H1 (cell line): ENCODE results near the gene HM13. TPM values are rescaled to one million over a fixed set of nuclear protein-coding genes. Genes with fewer than 3 reads are reported as not detected.
A peak's percentile ranks its signal among the peaks of the same experiment; 100 is the strongest.

Source experiments
- CTBP2 ChIP-seq: IDR thresholded peaks from 2 replicates; pipeline ENCODE4 v1.7.0; 2011; ENCODE audit warnings: borderline replicate concordance, mild to moderate bottlenecking, moderate library complexity, mixed read lengths, low read length; ENCODE audit not compliant: insufficient read depth, insufficient read length
- EGR1 ChIP-seq: IDR thresholded peaks from 2 replicates; pipeline ENCODE4 v1.6.1; 2011; ENCODE audit warnings: low read depth, low read length, borderline replicate concordance
- EZH2 ChIP-seq: fragments of 200-600 bp; sonication (generic); IDR thresholded peaks from 2 replicates; pipeline ENCODE4 v1.7.1; 2012; ENCODE audit warnings: low read depth, mild to moderate bottlenecking, moderate library complexity, low read length, inconsistent platforms; ENCODE audit not compliant: severe bottlenecking
- FOSL1 ChIP-seq: IDR thresholded peaks from 2 replicates; pipeline ENCODE4 v1.6.1; 2011; ENCODE audit warnings: mild to moderate bottlenecking, low read depth, low read length, moderate library complexity; ENCODE audit not compliant: insufficient read depth
- HDAC2 ChIP-seq, 2 experiments: fragments of 300-600 bp in 1 of 2; sonication (generic) in 1 of 2; IDR thresholded peaks; 2 replicates each; pipeline ENCODE4 v1.6.1; 2011 to 2012; ENCODE audit warnings: low read depth in 2 of 2, low read length in 2 of 2, mild to moderate bottlenecking in 2 of 2, moderate library complexity in 2 of 2, borderline replicate concordance in 1 of 2, inconsistent platforms in 1 of 2
- JUN ChIP-seq: IDR thresholded peaks from 2 replicates; pipeline ENCODE4 v1.6.1; 2011; ENCODE audit warnings: low read depth, mild to moderate bottlenecking, improper control_type of control experiment, low read length
- KDM1A ChIP-seq: fragments of 200-600, 300-600 bp; sonication (generic); IDR thresholded peaks from 2 replicates; pipeline ENCODE4 v1.7.1; 2016; ENCODE audit warnings: mild to moderate bottlenecking, low read length, borderline replicate concordance
- KDM5A ChIP-seq: fragments of 200-600 bp; IDR thresholded peaks from 2 replicates; pipeline ENCODE4 v1.7.1; 2012; ENCODE audit warnings: mild to moderate bottlenecking, low read length, inconsistent platforms, mixed read lengths
- MAFK ChIP-seq: IDR thresholded peaks from 2 replicates; pipeline ENCODE4 v1.6.1; 2012; ENCODE audit warnings: low read depth, mild to moderate bottlenecking, improper control_type of control experiment, low read length
- NANOG ChIP-seq: IDR thresholded peaks from 2 replicates; pipeline ENCODE4 v1.6.1; 2011; ENCODE audit warnings: low read length, low read depth, mild to moderate bottlenecking, inconsistent platforms; ENCODE audit not compliant: insufficient read depth, poor library complexity, severe bottlenecking
- NRF1 ChIP-seq: IDR thresholded peaks from 2 replicates; pipeline ENCODE4 v1.6.1; 2011; ENCODE audit warnings: mild to moderate bottlenecking, low read depth, low read length, improper control_type of control experiment
- PHF8 ChIP-seq: fragments of 200-600 bp; sonication (generic); conservative IDR thresholded peaks from 2 replicates; pipeline ENCODE4 v1.7.1; 2012; ENCODE audit warnings: low read depth, mild to moderate bottlenecking, inconsistent platforms, low read length, moderate library complexity
- POLR2AphosphoS5 ChIP-seq: IDR thresholded peaks from 2 replicates; pipeline ENCODE4 v1.6.1; 2011; ENCODE audit warnings: low read depth, low read length
- RBBP5 ChIP-seq: IDR thresholded peaks from 2 replicates; pipeline ENCODE4 v1.7.1; 2012; ENCODE audit warnings: low read depth, mild to moderate bottlenecking, inconsistent platforms, low read length, moderate library complexity, borderline replicate concordance
- RXRA ChIP-seq: IDR thresholded peaks from 2 replicates; pipeline ENCODE4 v1.6.1; 2011; ENCODE audit warnings: low read depth, mild to moderate bottlenecking, low read length, moderate library complexity; ENCODE audit not compliant: insufficient read depth
- SIN3A ChIP-seq, 2 experiments: IDR thresholded peaks in 1 of 2; conservative IDR thresholded peaks in 1 of 2; 2 replicates each; pipeline ENCODE4 v1.6.1; 2011 to 2012; ENCODE audit warnings: low read length in 2 of 2, improper control_type of control experiment in 1 of 2, low read depth in 1 of 2, mild to moderate bottlenecking in 1 of 2
- SP2 ChIP-seq: IDR thresholded peaks from 2 replicates; pipeline ENCODE4 v1.6.1; 2012; ENCODE audit warnings: mild to moderate bottlenecking, low read length, inconsistent platforms
- SUZ12 ChIP-seq: fragments of 200-600 bp; sonication (generic); IDR thresholded peaks from 2 replicates; pipeline ENCODE4 v1.6.1; 2012; ENCODE audit warnings: mild to moderate bottlenecking, inconsistent platforms, low read length, moderate library complexity, mixed read lengths
- TAF1 ChIP-seq: IDR thresholded peaks from 2 replicates; pipeline ENCODE4 v1.6.1; 2011; ENCODE audit warnings: mild to moderate bottlenecking, low read depth, low read length
- TAF7 ChIP-seq: optimal IDR thresholded peaks from 2 replicates; pipeline ENCODE3; 2011; ENCODE audit warnings: low read depth, mild to moderate bottlenecking, inconsistent platforms, low read length, moderate library complexity, borderline replicate concordance
- TBP ChIP-seq: IDR thresholded peaks from 2 replicates; pipeline ENCODE4 v1.6.1; 2011; ENCODE audit warnings: low read depth, low read length, improper control_type of control experiment
- YY1 ChIP-seq: IDR thresholded peaks from 2 replicates; pipeline ENCODE4 v1.6.1; 2011; ENCODE audit warnings: low read depth, mild to moderate bottlenecking, low read length
- polyA plus RNA-seq, 7 experiments: library from polyadenylated mRNA; depleted of rRNA in 3 of 7; stranded (reverse) in 5 of 7; unstranded in 2 of 7; fragments of >200 nt in 5 of 7; fragments of 200-250 nt in 2 of 7; gene quantifications; 1 replicate in 5 of 7; 2 replicates in 1 of 7; 4 replicates in 1 of 7; pipeline versions ENCODE4 v1.2.1 to v1.2.3, GENCODE V29; 2011 to 2013; ENCODE audit warnings: missing spikeins in 2 of 7, mixed read lengths in 2 of 7
- total RNA-seq: library from RNA; stranded (reverse); fragmentation: NEBNext Ultra II Directional; extraction: Animal tissue kit (Norgen Biotek cat#: 25700); gene quantifications from 2 replicates; pipeline ENCODE4 v1.2.1, GENCODE V29; 2021
- TF ChIP-seq, protein P1 (sequence below): IDR thresholded peaks from 2 replicates; pipeline ENCODE4 v1.6.1; 2011; ENCODE audit warnings: low read depth, mild to moderate bottlenecking, low read length; ENCODE audit not compliant: insufficient read depth

Gene HM13
- total and polyA plus RNA-seq, 2 of the 8 experiments (the other 6 are each of a cell fraction or from before 2014, with no cell fraction given), result 118 to 183 TPM

DNA sequence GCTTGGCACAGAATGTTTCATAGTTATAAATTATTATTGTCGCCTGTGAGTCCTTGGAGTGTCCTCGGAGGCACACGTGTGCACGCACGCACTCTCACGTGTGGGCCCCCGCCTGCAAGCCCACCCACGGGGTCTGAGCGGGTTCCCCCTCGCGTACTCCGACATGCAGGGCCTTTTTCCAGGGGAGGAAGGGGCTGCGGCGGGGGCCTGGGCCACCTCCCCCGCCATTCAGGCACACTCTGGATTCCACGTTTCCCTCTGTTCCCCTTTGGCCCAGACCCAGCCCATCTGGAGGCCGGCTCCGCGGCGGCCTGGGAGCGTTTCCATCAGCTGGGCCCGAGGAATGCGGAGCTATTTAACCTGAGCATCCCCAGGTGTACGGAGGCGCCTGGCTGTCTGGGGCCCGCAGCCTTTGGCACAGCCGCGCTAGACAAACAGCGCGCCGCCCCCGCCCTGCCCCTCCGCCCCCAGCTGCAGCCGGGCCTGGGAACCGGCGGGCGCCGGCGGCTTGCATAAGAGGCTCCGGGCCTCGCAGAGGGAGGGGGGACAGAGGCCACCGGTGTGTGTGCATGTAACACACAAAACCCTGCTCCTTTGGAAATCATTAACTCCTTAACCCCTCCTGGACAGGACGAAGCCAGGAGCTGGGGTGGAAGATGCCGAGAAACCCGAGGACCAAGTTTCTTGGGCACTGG, 94.2 kb downstream of the HM13 start (continued):
- peak in 1 of 2 experiments; percentile 46; a peak in 1 of 4 replicates for TF ChIP-seq HDAC2 (IDR thresholded peaks at IDR 0.05; ENCODE audit: borderline replicate concordance in 1 of 2, low read depth in 2 of 2, low read length in 2 of 2)
- no peak for TF ChIP-seq EZH2
- no peak for TF ChIP-seq PHF8
- no peak for TF ChIP-seq NRF1
- peak; percentile 71 for TF ChIP-seq TAF1
- peak; percentile 67; the same call in 1 of the 2 replicates for TF ChIP-seq KDM1A
- peak; percentile 92 for TF ChIP-seq NANOG
- TF ChIP-seq RBBP5, result peak; percentile 61; the same call in 1 of the 2 replicates
- TF ChIP-seq CTBP2, result no peak
- no peak; the same call in 1 of the 2 replicates for TF ChIP-seq POLR2AphosphoS5
- peak; percentile 91 to 98 for TF ChIP-seq SIN3A (conservative IDR thresholded peaks at IDR 0.05 in 1 of 2, IDR thresholded peaks at IDR 0.05 in 1 of 2; ENCODE audit: low read depth in 1 of 2, low read length in 2 of 2)
- TF ChIP-seq JUN, result no peak
- TF ChIP-seq, protein P1, sequence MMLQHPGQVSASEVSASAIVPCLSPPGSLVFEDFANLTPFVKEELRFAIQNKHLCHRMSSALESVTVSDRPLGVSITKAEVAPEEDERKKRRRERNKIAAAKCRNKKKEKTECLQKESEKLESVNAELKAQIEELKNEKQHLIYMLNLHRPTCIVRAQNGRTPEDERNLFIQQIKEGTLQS, result no peak
- no peak for TF ChIP-seq RXRA
- TF ChIP-seq YY1, result no peak
- TF ChIP-seq EGR1, result peak; percentile 98
- TF ChIP-seq SP2, result no peak
- no peak for TF ChIP-seq SUZ12
- TF ChIP-seq MAFK, result no peak
- no peak for TF ChIP-seq FOSL1
- TF ChIP-seq TAF7, result no peak
- TF ChIP-seq TBP, result peak; percentile 85
- no peak for TF ChIP-seq KDM5A
